PFSK-1 (cell line): ENCODE measurements around the gene HOTAIR.

Source experiments
- FOXP2 ChIP-seq: optimal IDR thresholded peaks from 2 replicates; pipeline ENCODE3; 2011; ENCODE audit warnings: borderline replicate concordance, control low read depth, inconsistent platforms; ENCODE audit not compliant: insufficient read depth; ENCODE audit errors: extremely low read length, extremely low read depth
- POLR2AphosphoS5 ChIP-seq: IDR thresholded peaks from 2 replicates; pipeline ENCODE4 v1.6.1; 2012; ENCODE audit warnings: low read depth, mild to moderate bottlenecking, control low read depth, low read length, moderate library complexity
- REST ChIP-seq, 2 experiments: IDR thresholded peaks; 2 replicates each; pipeline versions ENCODE4 v1.6.1 to v1.8.0; 2011 to 2012; ENCODE audit warnings: low read depth in 2 of 2, low read length in 2 of 2, control low read depth in 1 of 2, inconsistent platforms in 1 of 2, mild to moderate bottlenecking in 1 of 2, moderate library complexity in 1 of 2; ENCODE audit not compliant: insufficient read depth in 1 of 2
- SIN3A ChIP-seq: IDR thresholded peaks from 2 replicates; pipeline ENCODE4 v1.6.1; 2012; ENCODE audit warnings: mild to moderate bottlenecking, low read length, moderate library complexity, borderline replicate concordance; ENCODE audit not compliant: insufficient read depth
- TAF1 ChIP-seq: IDR thresholded peaks from 2 replicates; pipeline ENCODE4 v1.6.1; 2012; ENCODE audit warnings: low read length, control low read depth, borderline replicate concordance; ENCODE audit not compliant: insufficient read depth

GRCh38 chr12:53960187-53961024 is 14.3 kb downstream of the HOTAIR start:
- TF ChIP-seq POLR2AphosphoS5 (no peak), REST (IDR thresholded peaks at IDR 0.05; ENCODE audit: insufficient read depth in 1 of 2, low read depth in 2 of 2, low read length in 2 of 2) (no peak), TAF1 (no peak), SIN3A (no peak), FOXP2 (no peak)
